ENCODE results near the gene NUMB. TPM values are rescaled to one million over a fixed set of nuclear protein-coding genes. Genes with fewer than 3 reads are reported as not detected.

Gene NUMB
- total RNA-seq, 1 donor from 2014 or later, result 72.7 TPM

DNA sequence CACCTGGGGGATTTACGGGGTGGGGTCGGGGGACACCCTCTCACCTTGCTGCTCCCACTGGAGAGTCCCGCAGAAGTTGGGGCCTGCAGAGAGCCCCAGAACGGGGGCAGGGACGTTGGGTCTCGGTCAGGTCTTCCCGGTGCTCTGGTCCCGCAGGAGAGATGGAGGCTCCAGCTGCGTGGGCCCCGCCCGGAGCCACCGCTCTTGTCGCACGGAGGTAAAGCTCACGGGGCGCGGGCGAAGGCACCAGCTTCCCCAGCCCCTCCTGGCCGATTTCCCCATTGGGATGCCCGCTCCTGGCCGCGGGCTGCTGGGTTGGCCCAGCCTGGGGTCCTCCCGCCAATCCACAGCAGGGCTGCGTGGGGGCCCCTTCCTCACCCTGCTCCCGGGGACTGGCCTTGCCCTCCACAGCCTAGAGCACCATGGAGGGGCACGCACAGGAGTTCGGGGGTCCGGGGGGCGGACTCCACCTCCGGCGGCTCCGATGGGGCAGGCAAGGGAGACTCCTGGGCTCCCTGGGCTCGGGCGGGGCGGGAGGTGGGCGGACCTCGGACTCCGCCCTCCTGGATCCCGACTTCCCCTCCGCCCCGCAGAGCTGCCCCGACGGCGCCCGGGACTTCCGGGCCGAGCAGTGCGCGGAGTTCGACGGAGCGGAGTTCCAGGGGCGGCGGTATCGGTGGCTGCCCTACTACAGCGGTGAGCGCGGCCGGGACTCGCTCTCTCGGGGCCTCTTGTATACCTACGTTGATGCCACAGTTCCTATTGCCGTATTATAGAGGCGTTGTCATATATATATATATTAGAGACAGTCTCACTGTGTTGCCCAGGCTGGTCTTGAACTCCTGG, 212.6 kb downstream of the NUMB start:
- DNase-seq (ENCODE audit: extremely low spot score, unreplicated experiment), result no peak
- Mint-ChIP-seq H3K9me3 (ENCODE audit: unreplicated experiment) (no peaks in the 10 kb centered on the region), H3K27me3 (ENCODE audit: unreplicated experiment) (no peaks in the 10 kb centered on the region), H3K4me1 (ENCODE audit: unreplicated experiment) (peaks cover 34% of the 10 kb centered on the region), H3K27ac (ENCODE audit: unreplicated experiment) (no peak overlapping the region), H3K36me3 (ENCODE audit: unreplicated experiment) (peaks cover 11% of the 10 kb centered on the region), H3K4me3 (ENCODE audit: unreplicated experiment) (no peak overlapping the region)
- TF ChIP-seq, protein P1, sequence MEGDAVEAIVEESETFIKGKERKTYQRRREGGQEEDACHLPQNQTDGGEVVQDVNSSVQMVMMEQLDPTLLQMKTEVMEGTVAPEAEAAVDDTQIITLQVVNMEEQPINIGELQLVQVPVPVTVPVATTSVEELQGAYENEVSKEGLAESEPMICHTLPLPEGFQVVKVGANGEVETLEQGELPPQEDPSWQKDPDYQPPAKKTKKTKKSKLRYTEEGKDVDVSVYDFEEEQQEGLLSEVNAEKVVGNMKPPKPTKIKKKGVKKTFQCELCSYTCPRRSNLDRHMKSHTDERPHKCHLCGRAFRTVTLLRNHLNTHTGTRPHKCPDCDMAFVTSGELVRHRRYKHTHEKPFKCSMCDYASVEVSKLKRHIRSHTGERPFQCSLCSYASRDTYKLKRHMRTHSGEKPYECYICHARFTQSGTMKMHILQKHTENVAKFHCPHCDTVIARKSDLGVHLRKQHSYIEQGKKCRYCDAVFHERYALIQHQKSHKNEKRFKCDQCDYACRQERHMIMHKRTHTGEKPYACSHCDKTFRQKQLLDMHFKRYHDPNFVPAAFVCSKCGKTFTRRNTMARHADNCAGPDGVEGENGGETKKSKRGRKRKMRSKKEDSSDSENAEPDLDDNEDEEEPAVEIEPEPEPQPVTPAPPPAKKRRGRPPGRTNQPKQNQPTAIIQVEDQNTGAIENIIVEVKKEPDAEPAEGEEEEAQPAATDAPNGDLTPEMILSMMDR (IDR thresholded peaks at IDR 0.05), result no peak

- peaks cover 43% of the 10 kb centered on the region for H3K4me1 Mint-ChIP-seq (ENCODE audit: unreplicated experiment)
- H3K4me3 Mint-ChIP-seq (ENCODE audit: unreplicated experiment), result no peak overlapping the region
- peaks cover 11% of the 10 kb centered on the region for H3K36me3 Mint-ChIP-seq (ENCODE audit: unreplicated experiment)
- no peaks in the 10 kb centered on the region for H3K9me3 Mint-ChIP-seq (ENCODE audit: unreplicated experiment)
- TF ChIP-seq, protein P1 (IDR thresholded peaks at IDR 0.05), result no peak
- H3K27me3 Mint-ChIP-seq (ENCODE audit: unreplicated experiment), result no peaks in the 10 kb centered on the region
- H3K27ac Mint-ChIP-seq (ENCODE audit: unreplicated experiment), result no peak overlapping the region
- no peak for DNase-seq (ENCODE audit: extremely low spot score, unreplicated experiment)
These were observed 213.6 kb downstream of the NUMB start for GRCh38 chr14:73244541-73245290.

DNA sequence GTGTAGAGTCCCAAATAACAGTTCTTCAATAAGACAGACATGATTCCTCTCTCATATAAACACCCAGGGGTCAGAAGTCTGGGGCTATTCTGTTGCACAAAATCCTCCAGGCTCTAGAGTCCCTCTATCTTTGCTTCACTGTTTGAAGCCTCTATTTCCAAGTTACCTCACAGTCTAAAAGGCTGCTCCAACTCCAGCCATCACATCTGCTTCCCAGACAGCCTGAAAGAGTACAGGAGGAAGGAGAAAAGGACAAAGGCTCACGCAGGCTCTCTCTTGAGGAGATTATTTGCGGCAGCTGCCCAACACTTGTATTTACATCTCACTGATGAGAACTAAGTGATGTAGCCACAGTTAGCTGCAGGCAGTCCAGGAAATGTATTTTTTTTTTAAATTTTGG, 214.6 kb downstream of the NUMB start:
- H3K36me3 Mint-ChIP-seq (ENCODE audit: unreplicated experiment), result peaks cover 11% of the 10 kb centered on the region
- H3K27me3 Mint-ChIP-seq (ENCODE audit: unreplicated experiment), result no peaks in the 10 kb centered on the region
- H3K4me3 Mint-ChIP-seq (ENCODE audit: unreplicated experiment), result no peak overlapping the region
- H3K4me1 Mint-ChIP-seq (ENCODE audit: unreplicated experiment), result peaks cover 51% of the 10 kb centered on the region
- H3K27ac Mint-ChIP-seq (ENCODE audit: unreplicated experiment), result no peak overlapping the region
- TF ChIP-seq, protein P1 (IDR thresholded peaks at IDR 0.05), result no peak
- DNase-seq (ENCODE audit: extremely low spot score, unreplicated experiment), result no peak
- no peaks in the 10 kb centered on the region for H3K9me3 Mint-ChIP-seq (ENCODE audit: unreplicated experiment)

GRCh38 chr14:73243341-73243740, 215.0 kb downstream of the NUMB start:
- H3K27me3 Mint-ChIP-seq (ENCODE audit: unreplicated experiment), result no peaks in the 10 kb centered on the region
- H3K27ac Mint-ChIP-seq (ENCODE audit: unreplicated experiment), result no peak overlapping the region
- no peak for DNase-seq (ENCODE audit: extremely low spot score, unreplicated experiment)
- TF ChIP-seq, protein P1 (IDR thresholded peaks at IDR 0.05), result no peak
- H3K4me1 Mint-ChIP-seq (ENCODE audit: unreplicated experiment), result peaks cover 55% of the 10 kb centered on the region
- no peaks in the 10 kb centered on the region for H3K9me3 Mint-ChIP-seq (ENCODE audit: unreplicated experiment)
- H3K4me3 Mint-ChIP-seq (ENCODE audit: unreplicated experiment), result no peak overlapping the region
- peaks cover 11% of the 10 kb centered on the region for H3K36me3 Mint-ChIP-seq (ENCODE audit: unreplicated experiment)

GRCh38 chr14:73242357-73242901, 215.9 kb downstream of the NUMB start:
- no peak for DNase-seq (ENCODE audit: extremely low spot score, unreplicated experiment)
- TF ChIP-seq, protein P1 (IDR thresholded peaks at IDR 0.05), result no peak
- Mint-ChIP-seq H3K9me3 (ENCODE audit: unreplicated experiment) (no peaks in the 10 kb centered on the region), H3K27ac (ENCODE audit: unreplicated experiment) (no peak overlapping the region), H3K4me3 (ENCODE audit: unreplicated experiment) (no peak overlapping the region), H3K36me3 (ENCODE audit: unreplicated experiment) (peaks cover 9% of the 10 kb centered on the region), H3K27me3 (ENCODE audit: unreplicated experiment) (no peaks in the 10 kb centered on the region), H3K4me1 (ENCODE audit: unreplicated experiment) (peaks cover 53% of the 10 kb centered on the region)

Measured in osteocyte (in vitro differentiated cells).